Heart left ventricle (tissue), 16 donors: ENCODE data around the gene TMEM37. TPM values are rescaled to one million over a fixed set of nuclear protein-coding genes. Genes with fewer than 3 reads are reported as not detected.

Experiments
- ATAC-seq, 4 donors: fragments of 200-7000 bp; cut with Tn5 transposase; one replicate each; pipeline ENCODE4 v1.9.1; 2020 to 2022; ENCODE audit warnings: moderate library complexity in 4 of 4, mild to moderate bottlenecking in 3 of 4, moderate number of reproducible peaks in 1 of 4
- DNase-seq, 5 donors: peaks; one replicate each; pipeline ENCODE4 v3.0.0-alpha.2; 2020
- H3K27ac ChIP-seq, 12 donors: fragments of 200-600 bp; sonication (generic) in 4 of 12; one replicate each; pipeline versions ENCODE4 v1.5.0 to v1.8.0; 2016 to 2022; ENCODE audit warnings: mild to moderate bottlenecking in 2 of 12
- H3K27me3 ChIP-seq, 9 donors: fragments of 200-600 bp; sonication (generic) in 2 of 9; one replicate each; pipeline versions ENCODE4 v1.5.1 to v1.8.0; 2016 to 2022; ENCODE audit warnings: mild to moderate bottlenecking in 3 of 9
- H3K36me3 ChIP-seq, 9 donors: fragments of 200-600 bp; sonication (generic) in 2 of 9; one replicate each; pipeline versions ENCODE4 v1.5.0 to v1.8.0; 2018 to 2022; ENCODE audit warnings: mild to moderate bottlenecking in 2 of 9
- H3K4me1 ChIP-seq, 12 donors: fragments of 200-600 bp; sonication (generic) in 4 of 12; one replicate each; pipeline versions ENCODE4 v1.5.0 to v1.8.0; 2016 to 2022; ENCODE audit warnings: mild to moderate bottlenecking in 3 of 12
- H3K4me3 ChIP-seq, 12 donors: fragments of 200-600 bp; sonication (generic) in 4 of 12; one replicate each; pipeline versions ENCODE4 v1.5.0 to v1.8.0; 2017 to 2022; ENCODE audit warnings: mild to moderate bottlenecking in 9 of 12, moderate library complexity in 4 of 12
- H3K9me3 ChIP-seq, 12 donors: fragments of 200-600 bp; sonication (generic) in 4 of 12; one replicate each; pipeline versions ENCODE4 v1.5.0 to v1.8.0; 2016 to 2022; ENCODE audit warnings: mild to moderate bottlenecking in 1 of 12
- POLR2A ChIP-seq, 2 donors: fragments of 450-650 bp; IDR thresholded peaks; one replicate each; pipeline ENCODE4 v1.6.1; 2017; ENCODE audit warnings: antibody characterized with exemption in 2 of 2, mild to moderate bottlenecking in 2 of 2, moderate library complexity in 2 of 2
- WGBS, 4 donors: extraction: QIAGEN DNeasy Blood & Tissue Kit in 2 of 4; methylation state at CpG; one replicate each; pipeline versions ENCODE4 v1.1.5 to v1.1.7; 2013 to 2018; 5-methylcytosine and 5-hydroxymethylcytosine counted together
- intact Hi-C, 10 donors: fragments of 100-400 bp; cut with DNase I; formaldehyde crosslinking; loops; one replicate each; pipeline versions ENCODE4 v1.11.1 to v1.14.2; 2022
- polyA plus RNA-seq, 2 donors: library from polyadenylated mRNA; stranded (reverse); fragments of 200-250 nt; gene quantifications; one replicate each; pipeline ENCODE4 v1.2.3, GENCODE V29; 2013
- total RNA-seq, 9 donors: library from RNA; depleted of rRNA in 2 of 9; stranded (reverse); fragments of >200 nt in 2 of 9; fragmentation: NEBNext Ultra II Directional in 3 of 9; extraction: Animal tissue kit (Norgen Biotek cat#: 25700) in 3 of 9; gene quantifications; one replicate each; pipeline versions ENCODE4 v1.1.0 to v1.2.4, GENCODE V29; 2016 to 2023
- TF ChIP-seq, protein P1 (sequence below), 12 donors: fragments of 200-600 bp; sonication (generic) in 4 of 12; IDR thresholded peaks; one replicate each; pipeline versions ENCODE4 v1.5.0 to v1.8.0; 2018 to 2022; ENCODE audit warnings: antibody characterized with exemption in 12 of 12, mild to moderate bottlenecking in 5 of 12
- donor health status: ischemic (EF 13 %, LVEDD 7.1; RV severe dilation, severe dysfunction).
- donor health status: healthy with polysubstance abuse.
- donor health status: DM: no; HTN: yes; CAD: no.
- donor health status: DM: no; HTN: no; CAD: no.
- donor health status: ischemic (EF 25% LVEDD 6.9; RV normal size, moderate dysfunction).
- donor health status: ischemic (EF 25% LVEDD 5.7; RV mildly dilated, moderate dysfunction).
- donor health status: healthy.
- donor health status: DM: yes; HTN: yes; CAD: no.
- donor health status: ischemic (EF 35%, LVEDD 5.7; RV mildly dilated, moderate dysfunction).
- donor health status: nonischemic (EF 11% LVEDD 7.7; RV severe dilation, severe dysfunction).
- donor health status: DM: yes; HTN: yes; CAD: no.
- donor health status: PGD.
- donor health status: ischemic (EF 29% LVEDD 5.4; RV normal size, mild dysfunction).
- donor health status: nonischemic (EF 23%, LVEDD 6.1; RV moderate dilation, normal function).

The TMEM37 gene
- total and polyA plus RNA-seq, 11 donors: 0.75 to 24.6 (median 1.6) TPM

DNA sequence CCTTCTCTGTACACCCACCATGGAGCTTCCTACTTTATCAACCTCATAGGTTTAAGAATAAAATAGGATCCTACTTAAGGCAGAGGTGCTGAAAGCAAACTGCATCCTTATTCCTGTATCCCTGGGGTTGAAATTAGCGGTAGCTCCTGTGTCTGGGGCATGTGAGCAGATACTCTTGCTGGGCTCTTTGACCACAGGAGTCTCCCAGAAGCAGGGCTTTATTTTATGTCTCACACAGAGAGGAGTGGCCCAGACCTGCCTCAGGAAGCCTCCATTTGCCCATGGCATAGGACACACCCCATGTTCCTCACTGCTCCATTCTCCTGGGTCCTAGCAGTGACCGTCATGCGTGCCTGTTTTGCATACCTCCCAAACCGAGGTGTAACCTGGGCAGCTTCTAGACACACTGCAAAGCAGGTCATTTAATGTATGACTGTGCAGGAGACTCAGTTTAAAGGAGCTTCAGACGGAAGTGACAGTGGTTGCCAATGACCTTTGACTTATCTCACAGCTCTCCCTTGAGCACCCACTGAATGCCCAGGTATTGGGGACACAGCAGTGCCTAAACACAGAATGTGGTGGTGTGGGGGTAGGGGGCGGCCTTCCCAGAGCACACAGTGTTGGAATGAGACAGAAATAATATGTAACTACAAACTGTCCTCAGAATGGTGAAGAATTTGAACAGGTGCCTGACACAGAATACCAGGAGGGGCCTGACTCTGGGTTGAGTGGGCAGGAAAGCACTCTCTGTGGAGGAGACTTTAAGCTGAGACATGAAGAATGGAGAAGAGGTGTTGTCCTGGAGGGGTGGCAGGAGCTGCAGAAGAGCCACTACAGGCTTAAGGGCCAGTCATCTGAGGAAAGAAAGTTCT lies 3.7 kb downstream of the TMEM37 start:
- TF ChIP-seq POLR2A (IDR thresholded peaks at IDR 0.05): no peak
- TF ChIP-seq, protein P1, sequence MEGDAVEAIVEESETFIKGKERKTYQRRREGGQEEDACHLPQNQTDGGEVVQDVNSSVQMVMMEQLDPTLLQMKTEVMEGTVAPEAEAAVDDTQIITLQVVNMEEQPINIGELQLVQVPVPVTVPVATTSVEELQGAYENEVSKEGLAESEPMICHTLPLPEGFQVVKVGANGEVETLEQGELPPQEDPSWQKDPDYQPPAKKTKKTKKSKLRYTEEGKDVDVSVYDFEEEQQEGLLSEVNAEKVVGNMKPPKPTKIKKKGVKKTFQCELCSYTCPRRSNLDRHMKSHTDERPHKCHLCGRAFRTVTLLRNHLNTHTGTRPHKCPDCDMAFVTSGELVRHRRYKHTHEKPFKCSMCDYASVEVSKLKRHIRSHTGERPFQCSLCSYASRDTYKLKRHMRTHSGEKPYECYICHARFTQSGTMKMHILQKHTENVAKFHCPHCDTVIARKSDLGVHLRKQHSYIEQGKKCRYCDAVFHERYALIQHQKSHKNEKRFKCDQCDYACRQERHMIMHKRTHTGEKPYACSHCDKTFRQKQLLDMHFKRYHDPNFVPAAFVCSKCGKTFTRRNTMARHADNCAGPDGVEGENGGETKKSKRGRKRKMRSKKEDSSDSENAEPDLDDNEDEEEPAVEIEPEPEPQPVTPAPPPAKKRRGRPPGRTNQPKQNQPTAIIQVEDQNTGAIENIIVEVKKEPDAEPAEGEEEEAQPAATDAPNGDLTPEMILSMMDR (IDR thresholded peaks at IDR 0.05): no peak
- no peaks in the 10 kb centered on the region for H3K9me3 ChIP-seq
- no peak overlapping the region for H3K4me3 ChIP-seq
- peaks cover 0 to 20% (median 9%) of the 10 kb centered on the region in 12 donors for H3K4me1 ChIP-seq
- DNase-seq (no peak), ATAC-seq (no peak)
- 89 to 94% (median 92%) methylated on average over 6 of the region's 6 CpGs for WGBS, 4 donors
- peaks cover 0 to 23% (median 0%) of the 10 kb centered on the region in 9 donors for H3K27me3 ChIP-seq
- no peaks in the 10 kb centered on the region for H3K36me3 ChIP-seq
- intact Hi-C loops: no loop called here
- H3K27ac ChIP-seq: no peak overlapping the region

DNA sequence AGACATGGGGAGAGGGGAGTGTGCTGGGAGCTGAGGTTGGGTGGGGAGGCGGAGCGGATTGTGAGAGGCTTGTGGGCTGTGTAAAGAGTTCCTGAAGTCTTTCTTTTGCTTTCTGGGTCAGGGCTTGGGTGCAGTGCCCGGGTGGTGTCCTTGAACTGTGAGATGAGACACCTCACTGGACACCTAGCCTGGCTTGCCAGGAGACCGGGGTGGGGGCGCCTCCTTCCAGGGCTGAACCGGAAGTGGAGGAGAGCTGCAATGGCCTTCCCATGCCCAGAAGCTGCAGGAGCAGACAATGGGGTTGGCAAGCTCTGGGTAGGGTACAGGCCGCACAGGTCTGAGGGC lies 4.3 kb downstream of the TMEM37 start:
- intact Hi-C loops: no loop called here
- no peak for ATAC-seq
- 70 to 85% (median 77%) methylated on average over 7 of the region's 7 CpGs for WGBS, 4 donors

DNA sequence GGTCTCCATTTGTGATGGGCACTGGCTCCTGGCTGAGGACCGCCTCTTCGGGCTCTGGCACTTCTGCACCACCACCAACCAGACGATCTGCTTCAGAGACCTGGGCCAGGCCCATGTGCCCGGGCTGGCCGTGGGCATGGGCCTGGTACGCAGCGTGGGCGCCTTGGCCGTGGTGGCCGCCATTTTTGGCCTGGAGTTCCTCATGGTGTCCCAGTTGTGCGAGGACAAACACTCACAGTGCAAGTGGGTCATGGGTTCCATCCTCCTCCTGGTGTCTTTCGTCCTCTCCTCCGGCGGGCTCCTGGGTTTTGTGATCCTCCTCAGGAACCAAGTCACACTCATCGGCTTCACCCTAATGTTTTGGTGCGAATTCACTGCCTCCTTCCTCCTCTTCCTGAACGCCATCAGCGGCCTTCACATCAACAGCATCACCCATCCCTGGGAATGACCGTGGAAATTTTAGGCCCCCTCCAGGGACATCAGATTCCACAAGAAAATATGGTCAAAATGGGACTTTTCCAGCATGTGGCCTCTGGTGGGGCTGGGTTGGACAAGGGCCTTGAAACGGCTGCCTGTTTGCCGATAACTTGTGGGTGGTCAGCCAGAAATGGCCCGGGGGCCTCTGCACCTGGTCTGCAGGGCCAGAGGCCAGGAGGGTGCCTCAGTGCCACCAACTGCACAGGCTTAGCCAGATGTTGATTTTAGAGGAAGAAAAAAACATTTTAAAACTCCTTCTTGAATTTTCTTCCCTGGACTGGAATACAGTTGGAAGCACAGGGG lies 5.5 kb downstream of the TMEM37 start:
- no peak for ATAC-seq
- H3K27me3 ChIP-seq: peaks cover 0 to 12% (median 0%) of the 10 kb centered on the region in 9 donors
- peaks cover 0 to 7% (median 3%) of the 10 kb centered on the region in 12 donors for H3K4me1 ChIP-seq
- no peak overlapping the region for H3K4me3 ChIP-seq
- TF ChIP-seq, protein P1 (IDR thresholded peaks at IDR 0.05): no peak
- no peak for TF ChIP-seq POLR2A (IDR thresholded peaks at IDR 0.05)
- WGBS, 4 donors: 91 to 94% (median 93%) methylated on average over 18 to 22 of the region's 22 CpGs
- intact Hi-C loops: no loop called here
- H3K27ac ChIP-seq: no peak overlapping the region
- H3K36me3 ChIP-seq: no peaks in the 10 kb centered on the region
- no peaks in the 10 kb centered on the region for H3K9me3 ChIP-seq
- DNase-seq: no peak

More for the DNA sequence above, 4.3 kb downstream of the TMEM37 start:
- Histone ChIP-seq H3K4me3 (no peak overlapping the region), H3K27ac (no peak overlapping the region), H3K36me3 (no peaks in the 10 kb centered on the region), H3K9me3 (no peaks in the 10 kb centered on the region), H3K27me3 (peaks cover 0 to 22% (median 0%) of the 10 kb centered on the region in 9 donors), H3K4me1 (peaks cover 0 to 16% (median 9%) of the 10 kb centered on the region in 12 donors)
- no peak for DNase-seq
- no peak for TF ChIP-seq POLR2A (IDR thresholded peaks at IDR 0.05)
- TF ChIP-seq, protein P1 (IDR thresholded peaks at IDR 0.05): no peak

DNA sequence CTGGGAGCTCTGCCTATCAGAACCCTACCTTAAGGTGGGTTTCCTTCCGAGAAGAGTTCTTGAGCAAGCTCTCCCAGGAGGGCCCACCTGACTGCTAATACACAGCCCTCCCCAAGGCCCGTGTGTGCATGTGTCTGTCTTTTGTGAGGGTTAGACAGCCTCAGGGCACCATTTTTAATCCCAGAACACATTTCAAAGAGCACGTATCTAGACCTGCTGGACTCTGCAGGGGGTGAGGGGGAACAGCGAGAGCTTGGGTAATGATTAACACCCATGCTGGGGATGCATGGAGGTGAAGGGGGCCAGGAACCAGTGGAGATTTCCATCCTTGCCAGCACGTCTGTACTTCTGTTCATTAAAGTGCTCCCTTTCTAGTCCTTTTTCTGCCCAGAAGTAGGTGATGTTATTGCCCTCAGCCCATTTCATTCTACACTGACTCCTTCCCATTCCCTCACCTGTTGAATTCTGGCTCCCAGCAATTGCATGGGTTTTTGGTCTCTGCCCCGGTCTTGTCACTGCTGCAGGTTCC lies 6.5 kb downstream of the TMEM37 start:
- Histone ChIP-seq H3K4me3 (no peak overlapping the region), H3K27ac (no peak overlapping the region), H3K36me3 (no peaks in the 10 kb centered on the region), H3K9me3 (no peaks in the 10 kb centered on the region), H3K27me3 (peaks cover 0 to 4% (median 0%) of the 10 kb centered on the region in 9 donors), H3K4me1 (no peaks in the 10 kb centered on the region)
- TF ChIP-seq, protein P1 (IDR thresholded peaks at IDR 0.05): no peak
- no peak for TF ChIP-seq POLR2A (IDR thresholded peaks at IDR 0.05)
- no peak for ATAC-seq
- 87 to 93% (median 90%) methylated on average over 6 of the region's 6 CpGs for WGBS, 4 donors
- no peak for DNase-seq
- intact Hi-C loops: no loop called here
